Measurements from ENCODE around the gene AMZ2.

AMZ2 gene

GRCh38 chr17:68291836-68292688 is 44.2 kb downstream of the AMZ2 start:
- peak; percentile 60 to 79 for DNase-seq

GRCh38 chr17:68292689-68293040 is 44.8 kb downstream of the AMZ2 start:
- DNase-seq: no peak

GRCh38 chr17:68293490-68294195 is 45.8 kb downstream of the AMZ2 start:
- no peak for DNase-seq

GRCh38 chr17:68294196-68294555 is 46.3 kb downstream of the AMZ2 start:
- no peak for DNase-seq

GRCh38 chr17:68294617-68295016 is 46.8 kb downstream of the AMZ2 start:
- DNase-seq: no peak

GRCh38 chr17:68295086-68295485 is 47.2 kb downstream of the AMZ2 start:
- no peak for DNase-seq

GRCh38 chr17:68296217-68297191 is 48.7 kb downstream of the AMZ2 start:
- no peak for DNase-seq

GRCh38 chr17:68297195-68297594 is 49.4 kb downstream of the AMZ2 start:
- no peak for DNase-seq

- no peak for DNase-seq
These were observed 50.8 kb downstream of the AMZ2 start for GRCh38 chr17:68298601-68299000.

- no peak for DNase-seq
These were observed 52.0 kb downstream of the AMZ2 start for GRCh38 chr17:68299817-68300216.

- no peak for DNase-seq
These were observed 53.7 kb downstream of the AMZ2 start for GRCh38 chr17:68301438-68301959.

- no peak for DNase-seq
These were observed 54.3 kb downstream of the AMZ2 start for GRCh38 chr17:68302066-68302564.

- DNase-seq: no peak
These were observed 54.8 kb downstream of the AMZ2 start for GRCh38 chr17:68302666-68303065.

GRCh38 chr17:68304706-68305105 is 56.9 kb downstream of the AMZ2 start:
- no peak for DNase-seq

- DNase-seq: no peak
These were observed 57.3 kb downstream of the AMZ2 start for GRCh38 chr17:68305142-68305541.

Data from bone marrow (tissue), 2 donors.